ENCODE data around the gene MAP4K4. TPM values are rescaled to one million over a fixed set of nuclear protein-coding genes. Genes with fewer than 3 reads are reported as not detected.

MAP4K4 gene
- total RNA-seq, 4 donors from 2014 or later = 33.8 to 47.3 (median 35.7) TPM

DNA sequence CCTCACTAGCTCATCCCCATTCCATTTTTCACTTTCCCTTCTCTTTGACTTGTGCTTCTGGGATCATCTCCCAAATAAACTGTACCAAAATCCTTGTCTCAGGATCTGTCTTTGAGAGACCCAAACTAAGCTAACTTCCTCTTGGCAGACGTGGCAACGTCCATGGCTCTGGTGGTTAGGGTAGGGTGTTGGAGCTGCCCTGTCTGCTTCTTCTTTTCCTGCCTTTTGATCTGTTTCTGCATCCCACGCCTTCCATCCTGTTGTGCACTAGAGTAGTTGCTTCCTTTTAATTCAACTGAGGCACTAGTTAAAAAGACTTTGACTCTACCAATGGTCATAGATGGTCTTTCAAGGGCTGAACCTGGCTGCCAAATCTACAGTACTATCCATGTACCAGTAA, 5.5 kb upstream of the MAP4K4 start:
- H3K9me3 ChIP-seq = no peaks in the 10 kb centered on the region
- 55 to 82% methylated on average over 3 of the region's 3 CpGs for WGBS, 2 donors
- intact Hi-C loops (cut with DNase I) = loop anchor here (10.0 kb wide), 1 partner anchor 143 kb away; no protein-coding TSS in a partner anchor
- H3K4me1 ChIP-seq = no peaks in the 10 kb centered on the region
- no peak overlapping the region for H3K27ac ChIP-seq
- no peak for DNase-seq
- H3K36me3 ChIP-seq = no peaks in the 10 kb centered on the region
- H3K27me3 ChIP-seq = no peaks in the 10 kb centered on the region
- TF ChIP-seq POLR2A (IDR thresholded peaks at IDR 0.05) = no peak
- TF ChIP-seq, protein P1, sequence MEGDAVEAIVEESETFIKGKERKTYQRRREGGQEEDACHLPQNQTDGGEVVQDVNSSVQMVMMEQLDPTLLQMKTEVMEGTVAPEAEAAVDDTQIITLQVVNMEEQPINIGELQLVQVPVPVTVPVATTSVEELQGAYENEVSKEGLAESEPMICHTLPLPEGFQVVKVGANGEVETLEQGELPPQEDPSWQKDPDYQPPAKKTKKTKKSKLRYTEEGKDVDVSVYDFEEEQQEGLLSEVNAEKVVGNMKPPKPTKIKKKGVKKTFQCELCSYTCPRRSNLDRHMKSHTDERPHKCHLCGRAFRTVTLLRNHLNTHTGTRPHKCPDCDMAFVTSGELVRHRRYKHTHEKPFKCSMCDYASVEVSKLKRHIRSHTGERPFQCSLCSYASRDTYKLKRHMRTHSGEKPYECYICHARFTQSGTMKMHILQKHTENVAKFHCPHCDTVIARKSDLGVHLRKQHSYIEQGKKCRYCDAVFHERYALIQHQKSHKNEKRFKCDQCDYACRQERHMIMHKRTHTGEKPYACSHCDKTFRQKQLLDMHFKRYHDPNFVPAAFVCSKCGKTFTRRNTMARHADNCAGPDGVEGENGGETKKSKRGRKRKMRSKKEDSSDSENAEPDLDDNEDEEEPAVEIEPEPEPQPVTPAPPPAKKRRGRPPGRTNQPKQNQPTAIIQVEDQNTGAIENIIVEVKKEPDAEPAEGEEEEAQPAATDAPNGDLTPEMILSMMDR (IDR thresholded peaks at IDR 0.05) = no peak
- H3K4me3 ChIP-seq (replicated peaks in 1 of 3) = no peak overlapping the region

- Histone ChIP-seq H3K36me3 (no peaks in the 10 kb centered on the region), H3K4me3 (replicated peaks in 1 of 3) (no peak overlapping the region), H3K27me3 (no peaks in the 10 kb centered on the region), H3K9me3 (no peaks in the 10 kb centered on the region), H3K4me1 (no peaks in the 10 kb centered on the region), H3K27ac (no peak overlapping the region)
- TF ChIP-seq POLR2A (IDR thresholded peaks at IDR 0.05) = no peak
- TF ChIP-seq, protein P1 (IDR thresholded peaks at IDR 0.05) = no peak
- intact Hi-C loops (cut with DNase I) = loop anchor here (10.0 kb wide), 1 partner anchor 142 kb away; no protein-coding TSS in a partner anchor
- 78 to 88% methylated on average over 3 of the region's 3 CpGs for WGBS, 2 donors
- DNase-seq = no peak
These were observed 4.7 kb upstream of the MAP4K4 start for GRCh38 chr2:101692766-101693165.

DNA sequence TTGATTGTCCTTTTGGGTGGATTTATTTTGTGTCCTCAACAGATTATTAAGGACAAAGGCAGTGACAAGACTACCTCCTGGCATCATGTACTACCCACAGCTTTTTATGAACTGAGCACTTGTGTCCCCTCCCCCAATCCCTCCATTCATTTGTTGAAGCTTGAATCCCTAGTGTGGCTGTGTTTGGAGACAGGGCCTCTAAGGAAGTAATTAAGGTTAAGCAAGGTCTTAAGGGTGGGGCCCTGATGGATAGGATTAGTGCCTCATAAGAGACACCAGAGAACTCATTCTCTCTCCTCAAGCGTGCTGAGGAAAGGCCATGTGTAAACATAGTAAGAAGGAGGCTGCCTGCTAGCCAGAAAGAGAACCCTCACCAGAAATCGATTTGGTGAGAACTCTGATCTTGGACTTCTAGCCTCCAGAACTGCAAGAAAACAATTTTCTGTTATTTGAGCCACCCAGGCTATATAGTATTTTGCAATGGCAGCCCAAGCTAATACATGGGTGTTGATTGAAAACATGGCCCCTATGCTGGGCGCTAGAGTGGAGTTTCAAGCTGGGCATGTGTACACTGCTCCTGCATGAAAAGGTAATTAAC, 3.4 kb upstream of the MAP4K4 start:
- no peak overlapping the region for H3K27ac ChIP-seq
- no peak overlapping the region for H3K4me3 ChIP-seq (replicated peaks in 1 of 3)
- H3K9me3 ChIP-seq = no peaks in the 10 kb centered on the region
- TF ChIP-seq, protein P1 (IDR thresholded peaks at IDR 0.05) = no peak
- TF ChIP-seq POLR2A (IDR thresholded peaks at IDR 0.05) = no peak
- intact Hi-C loops (cut with DNase I) = loop anchor here (10.0 kb wide), 1 partner anchor 141 kb away; no protein-coding TSS in a partner anchor
- 94 to 97% methylated on average over 3 of the region's 3 CpGs for WGBS, 2 donors
- peaks cover 3 to 6% of the 10 kb centered on the region in 2 donors for H3K4me1 ChIP-seq
- H3K27me3 ChIP-seq = no peaks in the 10 kb centered on the region
- no peak for DNase-seq
- no peaks in the 10 kb centered on the region for H3K36me3 ChIP-seq

- H3K9me3 ChIP-seq = no peaks in the 10 kb centered on the region
- DNase-seq = peak; percentile 75 to 76
- no peaks in the 10 kb centered on the region for H3K27me3 ChIP-seq
- intact Hi-C loops (cut with DNase I) = loop anchor here (10.0 kb wide), 1 partner anchor 138 kb away; no protein-coding TSS in a partner anchor
- peak overlapping the region; percentile 28 to 58 (median 38) for H3K4me3 ChIP-seq (replicated peaks in 1 of 3)
- peak overlapping the region; percentile 60 to 85 (median 81) for H3K27ac ChIP-seq
- H3K36me3 ChIP-seq = no peaks in the 10 kb centered on the region
- H3K4me1 ChIP-seq = peaks cover 14 to 17% of the 10 kb centered on the region in 2 donors
- no peak for TF ChIP-seq POLR2A (IDR thresholded peaks at IDR 0.05)
- TF ChIP-seq, protein P1 (IDR thresholded peaks at IDR 0.05) = no peak
- 12% methylated on average over 30 to 31 of the region's 31 CpGs for WGBS, 2 donors
These were observed 1.0 kb upstream of the MAP4K4 start for GRCh38 chr2:101696272-101697123.

All from thyroid gland (tissue), 4 donors.